ENCODE measurements around the gene ETNPPL. TPM values are rescaled to one million over a fixed set of nuclear protein-coding genes. Genes with fewer than 3 reads are reported as not detected.
"Not testable (repeated sequence)": the region's sequence is repeated elsewhere in the genome, so short reads cannot be mapped to it uniquely, and the experiment has no call there.

The ETNPPL gene
- total and polyA plus RNA-seq, 2 of the 13 experiments (the other 11 are each of a cell fraction or from before 2014, with no cell fraction given): 1.4 to 6.0 TPM

DNA sequence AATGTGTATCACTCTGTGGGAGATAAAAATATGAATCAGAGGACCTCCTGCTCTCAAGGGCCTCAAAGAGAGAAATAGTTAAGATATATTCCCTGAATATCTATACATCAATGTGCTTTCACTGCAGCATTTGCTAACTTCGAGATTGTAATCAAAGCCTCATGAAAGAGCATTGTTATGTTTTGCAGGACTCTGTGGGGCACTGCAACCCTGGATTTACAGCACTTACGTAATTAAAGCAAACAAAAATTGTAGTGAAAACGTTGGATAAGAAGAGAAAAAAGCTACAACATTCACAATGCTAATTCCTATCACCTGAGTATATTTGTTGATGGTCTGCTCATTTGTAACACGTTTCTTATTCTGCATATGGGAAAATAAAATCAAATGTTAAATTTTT lies 48.0 kb downstream of the ETNPPL start (continued):
- TF ChIP-seq MAF1 (CRISPR knock-in tag; IDR thresholded peaks at IDR 0.05; ENCODE audit: borderline replicate concordance): no peak
- no peak for TF ChIP-seq ZNF709 (CRISPR knock-in tag; IDR thresholded peaks at IDR 0.05)
- no peak for TF ChIP-seq SOX13 (IDR thresholded peaks at IDR 0.05)
- TF ChIP-seq SOX13 (CRISPR knock-in tag; conservative IDR thresholded peaks at IDR 0.05 in 1 of 2, IDR thresholded peaks at IDR 0.05 in 1 of 2): peak in 1 of 2 experiments; percentile 56; a peak in 1 of 4 replicates
- no peak for TF ChIP-seq ZNF446 (CRISPR knock-in tag; IDR thresholded peaks at IDR 0.05)
- no peak for TF ChIP-seq ZNF766 (CRISPR knock-in tag; IDR thresholded peaks at IDR 0.05; ENCODE audit: borderline replicate concordance)
- TF ChIP-seq ZNF879 (CRISPR knock-in tag; IDR thresholded peaks at IDR 0.05): no peak
- no peak for TF ChIP-seq SKI (IDR thresholded peaks at IDR 0.05; ENCODE audit: partially characterized antibody)
- TF ChIP-seq, protein P1, sequence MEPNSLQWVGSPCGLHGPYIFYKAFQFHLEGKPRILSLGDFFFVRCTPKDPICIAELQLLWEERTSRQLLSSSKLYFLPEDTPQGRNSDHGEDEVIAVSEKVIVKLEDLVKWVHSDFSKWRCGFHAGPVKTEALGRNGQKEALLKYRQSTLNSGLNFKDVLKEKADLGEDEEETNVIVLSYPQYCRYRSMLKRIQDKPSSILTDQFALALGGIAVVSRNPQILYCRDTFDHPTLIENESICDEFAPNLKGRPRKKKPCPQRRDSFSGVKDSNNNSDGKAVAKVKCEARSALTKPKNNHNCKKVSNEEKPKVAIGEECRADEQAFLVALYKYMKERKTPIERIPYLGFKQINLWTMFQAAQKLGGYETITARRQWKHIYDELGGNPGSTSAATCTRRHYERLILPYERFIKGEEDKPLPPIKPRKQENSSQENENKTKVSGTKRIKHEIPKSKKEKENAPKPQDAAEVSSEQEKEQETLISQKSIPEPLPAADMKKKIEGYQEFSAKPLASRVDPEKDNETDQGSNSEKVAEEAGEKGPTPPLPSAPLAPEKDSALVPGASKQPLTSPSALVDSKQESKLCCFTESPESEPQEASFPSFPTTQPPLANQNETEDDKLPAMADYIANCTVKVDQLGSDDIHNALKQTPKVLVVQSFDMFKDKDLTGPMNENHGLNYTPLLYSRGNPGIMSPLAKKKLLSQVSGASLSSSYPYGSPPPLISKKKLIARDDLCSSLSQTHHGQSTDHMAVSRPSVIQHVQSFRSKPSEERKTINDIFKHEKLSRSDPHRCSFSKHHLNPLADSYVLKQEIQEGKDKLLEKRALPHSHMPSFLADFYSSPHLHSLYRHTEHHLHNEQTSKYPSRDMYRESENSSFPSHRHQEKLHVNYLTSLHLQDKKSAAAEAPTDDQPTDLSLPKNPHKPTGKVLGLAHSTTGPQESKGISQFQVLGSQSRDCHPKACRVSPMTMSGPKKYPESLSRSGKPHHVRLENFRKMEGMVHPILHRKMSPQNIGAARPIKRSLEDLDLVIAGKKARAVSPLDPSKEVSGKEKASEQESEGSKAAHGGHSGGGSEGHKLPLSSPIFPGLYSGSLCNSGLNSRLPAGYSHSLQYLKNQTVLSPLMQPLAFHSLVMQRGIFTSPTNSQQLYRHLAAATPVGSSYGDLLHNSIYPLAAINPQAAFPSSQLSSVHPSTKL (CRISPR knock-in tag; IDR thresholded peaks at IDR 0.05): peak; percentile 53; the same call in 1 of the 2 replicates
- TF ChIP-seq, protein P2, sequence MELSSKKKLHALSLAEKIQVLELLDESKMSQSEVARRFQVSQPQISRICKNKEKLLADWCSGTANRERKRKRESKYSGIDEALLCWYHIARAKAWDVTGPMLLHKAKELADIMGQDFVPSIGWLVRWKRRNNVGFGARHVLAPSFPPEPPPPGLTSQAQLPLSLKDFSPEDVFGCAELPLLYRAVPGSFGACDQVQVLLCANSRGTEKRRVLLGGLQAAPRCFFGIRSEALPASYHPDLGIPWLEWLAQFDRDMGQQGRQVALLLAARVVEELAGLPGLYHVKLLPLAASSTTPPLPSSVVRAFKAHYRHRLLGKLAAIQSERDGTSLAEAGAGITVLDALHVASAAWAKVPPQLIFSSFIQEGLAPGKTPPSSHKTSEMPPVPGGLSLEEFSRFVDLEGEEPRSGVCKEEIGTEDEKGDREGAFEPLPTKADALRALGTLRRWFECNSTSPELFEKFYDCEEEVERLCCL (CRISPR knock-in tag; IDR thresholded peaks at IDR 0.05; ENCODE audit: borderline replicate concordance): no peak

DNA sequence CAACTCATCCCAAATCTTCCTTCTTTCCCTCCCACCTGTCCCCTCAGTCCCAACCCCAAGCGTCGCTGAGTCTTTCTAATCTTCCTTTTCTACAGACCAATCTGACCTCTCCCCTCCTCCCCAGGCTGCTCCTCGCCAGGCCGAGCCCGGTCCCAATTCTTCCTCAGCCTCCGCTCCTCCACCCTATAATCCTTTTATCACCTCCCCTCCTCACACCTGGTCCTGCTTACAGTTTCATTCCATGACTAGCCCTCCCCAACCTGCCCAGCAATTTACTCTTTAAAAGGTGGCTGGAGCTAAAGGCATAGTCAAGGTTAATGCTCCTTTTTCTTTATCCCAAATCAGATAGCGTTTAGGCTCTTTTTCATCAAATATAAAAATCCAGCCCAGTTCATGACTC lies 52.3 kb downstream of the ETNPPL start:
- 62% methylated on average over 7 of the region's 7 CpGs for WGBS (ENCODE audit: low lambda C conversion rate)

More for the DNA sequence above, 52.3 kb downstream of the ETNPPL start:
- peaks cover 11% of the 10 kb centered on the region; the same call in 1 of the 2 replicates for H3K4me1 ChIP-seq (ENCODE audit: insufficient read depth, low read length)
- H3K4me2 ChIP-seq (ENCODE audit: low read depth, low read length); POLR2A ChIA-PET; BruUV-seq (replicated peaks); H4K20me1 ChIP-seq (ENCODE audit: insufficient read depth, low read length); intact Hi-C loops (cut with micrococcal nuclease; ENCODE audit: unreplicated experiment); in situ Hi-C loops (cut with HindIII; ENCODE audit: extremely low pct_ligation_motif_present, low pct_unique_long_range_greater_than_20kb); FAIRE-seq; H2AFZ ChIP-seq (ENCODE audit: low read length); H3K36me3 ChIP-seq (replicated peaks in 1 of 2; ENCODE audit: control insufficient read depth in 1 of 2, insufficient read depth in 2 of 2, low read length in 2 of 2); ATAC-seq; DNase-seq (ENCODE audit: low spot score); H3K4me3 ChIP-seq (replicated peaks in 1 of 3; ENCODE audit: insufficient read depth in 1 of 3, low read depth in 2 of 3, low read length in 3 of 3); CTCF ChIA-PET (ENCODE audit: low intra/inter-chr PET ratio, low total read pairs); H3K27me3 ChIP-seq (ENCODE audit: control insufficient read depth in 1 of 2, insufficient read depth in 2 of 2, low read length in 2 of 2); H3K79me2 ChIP-seq (ENCODE audit: insufficient read depth, low read length); H3K27ac ChIP-seq (ENCODE audit: extremely low read length, insufficient read depth, low read length); H3K9ac ChIP-seq (ENCODE audit: insufficient read depth, low read depth, low read length); H3K9me3 ChIP-seq (ENCODE audit: low read length): not testable (repeated sequence)

Measured in HepG2 (cell line).